Adrenal gland (tissue), 12 donors: Measurements from ENCODE around the gene GJA3. TPM values are rescaled to one million over a fixed set of nuclear protein-coding genes. Genes with fewer than 3 reads are reported as not detected.
"Not testable (repeated sequence)": the region's sequence is repeated elsewhere in the genome, so short reads cannot be mapped to it uniquely, and the experiment has no call there.

ENCODE experiments used
- DNase-seq, 7 donors: peaks; one replicate each; pipeline ENCODE4 v3.0.0-alpha.2; 2019 to 2020
- H3K27ac ChIP-seq, 5 donors: fragments of 200-600 bp; sonication (generic) in 4 of 5; 1 replicate in 3 of 5; 2 replicates in 2 of 5; pipeline versions ENCODE4 v1.5.1 to v1.8.0; 2016 to 2020; ENCODE audit warnings: mild to moderate bottlenecking in 1 of 5
- H3K27me3 ChIP-seq: fragments of 200-600 bp; 2 replicates; pipeline ENCODE4 v1.8.0; 2021
- H3K36me3 ChIP-seq, 2 donors: fragments of 200-600 bp; replicated peaks in 1 of 2; 1 replicate in 1 of 2; 2 replicates in 1 of 2; pipeline versions ENCODE4 v1.5.1 to v1.8.0; 2018 to 2022
- H3K4me1 ChIP-seq, 2 donors: fragments of 200-600 bp; replicated peaks in 1 of 2; 1 replicate in 1 of 2; 2 replicates in 1 of 2; pipeline versions ENCODE4 v1.5.1 to v1.8.0; 2018 to 2021
- H3K4me3 ChIP-seq, 4 donors: fragments of 200-600 bp; sonication (generic) in 3 of 4; one replicate each; pipeline ENCODE4 v1.5.1; 2016 to 2018
- H3K9me3 ChIP-seq, 3 donors: fragments of 200-600 bp; sonication (generic) in 1 of 3; replicated peaks in 1 of 3; 1 replicate in 2 of 3; 2 replicates in 1 of 3; pipeline versions ENCODE4 v1.5.1 to v1.8.0; 2016 to 2021
- POLR2A ChIP-seq, 2 donors: fragments of 450-650 bp; IDR thresholded peaks; one replicate each; pipeline ENCODE4 v1.6.1; 2017; ENCODE audit warnings: antibody characterized with exemption in 2 of 2, mild to moderate bottlenecking in 2 of 2, moderate library complexity in 1 of 2
- WGBS, 4 donors: extraction: QIAGEN DNeasy Blood & Tissue Kit in 2 of 4; methylation state at CpG; one replicate each; pipeline versions ENCODE4 v1.1.5 to v1.1.7; 2013 to 2017; 5-methylcytosine and 5-hydroxymethylcytosine counted together
- intact Hi-C, 2 donors: fragments of 100-400 bp; cut with DNase I; formaldehyde crosslinking; loops; one replicate each; pipeline versions ENCODE4 v1.14.1 to v1.15.0; 2022 to 2023
- polyA plus RNA-seq, 3 donors: library from polyadenylated mRNA; stranded (reverse); fragments of 200-250 nt in 2 of 3; fragments of 350-450 nt in 1 of 3; fragmentation: Illumina TruSeq in 1 of 3; extraction: RNeasy Lipid Tissue Mini Kit (QIAGEN cat#74804) in 1 of 3; gene quantifications; one replicate each; pipeline ENCODE4 v1.2.3, GENCODE V29; 2013 to 2014
- total RNA-seq, 9 donors: library from RNA; depleted of rRNA in 4 of 9; stranded (reverse); fragments of >200 nt in 4 of 9; fragments of 120-200 nt in 1 of 9; fragmentation: NEBNext Ultra II Directional in 1 of 9; extraction: Animal tissue kit (Norgen Biotek cat#: 25700) in 1 of 9; gene quantifications; one replicate each; pipeline versions ENCODE4 v1.1.0 to v1.2.4, GENCODE V29; 2013 to 2023
- TF ChIP-seq, protein P1 (sequence below), 6 experiments: fragments of 450-650 bp in 4 of 6; fragments of 200-600 bp in 2 of 6; sonication (generic) in 1 of 6; IDR thresholded peaks; 1 replicate in 5 of 6; 2 replicates in 1 of 6; pipeline versions ENCODE4 v1.5.1 to v1.8.0; 2016 to 2021; ENCODE audit warnings: antibody characterized with exemption in 6 of 6, mild to moderate bottlenecking in 2 of 6, moderate library complexity in 1 of 6
- donor health status: healthy with polysubstance abuse.
- donor health status: Bipolar disorder and iron deficiency.
- donor health status: DM: yes; HTN: yes; CAD: no.
- donor health status: DM: no; HTN: no; CAD: no.
- donor health status: DM: no; HTN: no; CAD: no.
- donor health status: DM: yes; HTN: yes; CAD: no.

GJA3 gene
- total and polyA plus RNA-seq, 12 donors = under 0.01 TPM; not detected in 11

DNA sequence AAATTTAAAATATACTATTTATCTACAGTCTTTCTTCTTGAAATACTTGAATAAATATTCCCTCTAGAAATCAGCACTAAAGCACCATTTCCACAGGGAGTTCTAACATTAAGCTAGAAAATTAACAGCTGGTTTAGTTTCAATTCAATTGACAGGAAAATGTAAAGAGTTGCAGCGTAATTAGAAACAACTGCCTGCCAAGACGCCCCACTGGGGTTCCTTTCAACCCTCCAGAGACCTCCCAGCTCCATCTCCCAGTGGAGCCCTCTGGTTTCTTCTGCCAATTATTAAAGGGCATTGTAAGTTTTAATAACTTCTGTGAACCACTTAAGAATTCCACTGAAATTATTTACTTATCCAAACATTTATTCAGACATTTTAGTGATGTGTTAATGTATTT is 4.2 kb downstream of the GJA3 start:
- H3K4me1 ChIP-seq = peaks cover 11% of the 10 kb centered on the region in 2 donors
- 22 to 46% (median 35%) methylated on average over 2 of the region's 2 CpGs for whole genome bisulfite sequencing, 4 donors
- no peak for DNase-seq
- H3K4me3 ChIP-seq = no peak overlapping the region
- no peak for TF ChIP-seq POLR2A (IDR thresholded peaks at IDR 0.05)
- TF ChIP-seq, protein P1, sequence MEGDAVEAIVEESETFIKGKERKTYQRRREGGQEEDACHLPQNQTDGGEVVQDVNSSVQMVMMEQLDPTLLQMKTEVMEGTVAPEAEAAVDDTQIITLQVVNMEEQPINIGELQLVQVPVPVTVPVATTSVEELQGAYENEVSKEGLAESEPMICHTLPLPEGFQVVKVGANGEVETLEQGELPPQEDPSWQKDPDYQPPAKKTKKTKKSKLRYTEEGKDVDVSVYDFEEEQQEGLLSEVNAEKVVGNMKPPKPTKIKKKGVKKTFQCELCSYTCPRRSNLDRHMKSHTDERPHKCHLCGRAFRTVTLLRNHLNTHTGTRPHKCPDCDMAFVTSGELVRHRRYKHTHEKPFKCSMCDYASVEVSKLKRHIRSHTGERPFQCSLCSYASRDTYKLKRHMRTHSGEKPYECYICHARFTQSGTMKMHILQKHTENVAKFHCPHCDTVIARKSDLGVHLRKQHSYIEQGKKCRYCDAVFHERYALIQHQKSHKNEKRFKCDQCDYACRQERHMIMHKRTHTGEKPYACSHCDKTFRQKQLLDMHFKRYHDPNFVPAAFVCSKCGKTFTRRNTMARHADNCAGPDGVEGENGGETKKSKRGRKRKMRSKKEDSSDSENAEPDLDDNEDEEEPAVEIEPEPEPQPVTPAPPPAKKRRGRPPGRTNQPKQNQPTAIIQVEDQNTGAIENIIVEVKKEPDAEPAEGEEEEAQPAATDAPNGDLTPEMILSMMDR (IDR thresholded peaks at IDR 0.05) = no peak
- H3K27ac ChIP-seq = no peak overlapping the region
- H3K27me3 ChIP-seq = peaks cover 78% of the 10 kb centered on the region
- intact Hi-C loops = no loop called here
- H3K36me3 ChIP-seq = no peaks in the 10 kb centered on the region
- no peaks in the 10 kb centered on the region for H3K9me3 ChIP-seq

DNA sequence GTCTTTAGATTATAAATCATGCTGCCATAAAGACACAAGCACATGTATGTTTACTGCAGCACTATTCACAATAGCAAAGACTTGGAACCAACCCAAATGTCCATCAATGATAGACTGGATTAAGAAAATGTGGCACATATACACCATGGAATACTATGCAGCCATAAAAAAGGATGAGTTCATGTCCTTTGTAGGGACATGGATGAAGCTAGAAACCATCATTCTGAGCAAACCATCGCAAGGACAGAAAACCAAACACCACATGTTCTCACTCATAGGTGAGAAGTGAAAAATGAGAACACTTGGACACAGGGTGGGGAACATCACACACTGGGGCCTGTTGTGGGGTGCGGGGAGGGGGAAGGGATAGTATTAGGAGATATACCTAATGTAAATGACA is 7.6 kb downstream of the GJA3 start:
- 73 to 87% (median 83%) methylated on average over 2 of the region's 2 CpGs for WGBS, 4 donors
- H3K4me1 ChIP-seq, H3K4me3 ChIP-seq, H3K36me3 ChIP-seq, H3K27ac ChIP-seq, H3K9me3 ChIP-seq, intact Hi-C loops, DNase-seq: not testable (repeated sequence)
- H3K27me3 ChIP-seq = peaks cover 55% of the 10 kb centered on the region

DNA sequence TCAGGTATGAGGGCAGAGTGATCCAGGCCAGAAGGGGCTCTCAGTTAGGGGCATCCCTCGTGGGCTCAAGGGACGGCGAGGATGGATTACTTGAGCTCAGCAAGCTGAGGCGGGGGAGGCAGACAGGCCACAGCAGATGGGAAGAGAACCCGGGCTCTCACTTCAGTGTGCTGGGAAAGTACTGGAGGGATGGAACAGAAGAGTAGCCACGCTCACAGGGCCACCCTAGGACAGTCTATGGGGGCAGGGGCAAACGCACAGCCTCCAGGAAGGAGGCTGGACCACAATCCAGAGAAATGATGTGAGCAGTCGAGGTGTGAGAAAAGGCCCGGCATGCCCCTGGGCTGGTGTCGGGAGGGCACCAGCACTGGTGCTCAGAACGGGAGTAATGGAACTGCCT is 9.2 kb downstream of the GJA3 start:
- WGBS, 4 donors = 69 to 80% (median 73%) methylated on average over 11 of the region's 11 CpGs
- H3K4me1 ChIP-seq = no peaks in the 10 kb centered on the region
- intact Hi-C loops = no loop called here
- no peak for TF ChIP-seq POLR2A (IDR thresholded peaks at IDR 0.05)
- TF ChIP-seq, protein P1 (IDR thresholded peaks at IDR 0.05) = no peak
- H3K4me3 ChIP-seq = no peak overlapping the region
- no peak overlapping the region for H3K27ac ChIP-seq
- DNase-seq = no peak
- no peaks in the 10 kb centered on the region for H3K36me3 ChIP-seq
- no peaks in the 10 kb centered on the region for H3K9me3 ChIP-seq
- peaks cover 39% of the 10 kb centered on the region for H3K27me3 ChIP-seq

DNA sequence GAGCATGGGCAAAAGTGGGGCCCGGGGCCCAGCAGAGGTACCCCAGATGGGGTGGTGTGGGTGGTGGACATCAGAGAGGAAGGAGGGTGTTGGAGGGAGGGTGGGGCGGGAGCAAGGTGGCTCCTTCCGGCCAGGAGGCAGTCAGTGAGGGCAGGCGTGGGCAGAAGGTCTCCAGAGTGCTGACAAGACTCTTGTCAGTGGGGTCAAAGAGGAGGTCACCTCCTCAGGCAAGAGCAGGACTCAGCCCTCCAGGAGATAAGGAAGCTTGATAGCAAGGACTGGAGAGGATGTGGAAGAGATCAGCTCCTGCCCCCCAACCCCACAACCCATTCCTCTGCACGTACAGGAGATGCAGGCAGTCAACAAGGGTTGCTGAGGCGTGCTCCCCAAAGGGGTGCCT is 9.8 kb downstream of the GJA3 start:
- Histone ChIP-seq H3K36me3 (no peaks in the 10 kb centered on the region), H3K27me3 (peaks cover 34% of the 10 kb centered on the region), H3K4me3 (no peak overlapping the region), H3K9me3 (no peaks in the 10 kb centered on the region), H3K4me1 (no peaks in the 10 kb centered on the region), H3K27ac (no peak overlapping the region)
- DNase-seq = no peak
- 67 to 78% (median 69%) methylated on average over 5 to 6 of the region's 6 CpGs for WGBS, 4 donors
- TF ChIP-seq POLR2A (IDR thresholded peaks at IDR 0.05) = no peak
- intact Hi-C loops = no loop called here

DNA sequence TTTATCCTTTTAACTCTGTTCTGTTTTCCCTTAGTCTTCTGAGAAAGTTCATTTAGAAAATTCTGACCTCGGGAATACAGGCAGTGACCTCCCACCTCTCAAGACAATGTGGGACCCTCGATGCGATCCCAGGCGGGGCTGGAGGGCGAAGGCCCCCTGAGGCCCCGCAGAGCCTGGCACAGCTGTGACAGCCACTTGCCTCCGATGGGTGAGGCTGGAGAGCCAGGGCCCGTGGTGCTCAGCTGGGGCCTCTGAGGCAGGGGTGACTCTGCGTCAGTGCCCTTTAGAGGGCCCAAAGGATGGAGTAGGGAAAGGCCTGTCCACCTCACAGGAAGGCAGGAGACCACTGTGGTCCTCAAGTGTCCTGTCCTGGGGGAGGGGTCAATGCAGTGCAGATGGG is 10.3 kb downstream of the GJA3 start:
- no peak for TF ChIP-seq POLR2A (IDR thresholded peaks at IDR 0.05)
- TF ChIP-seq, protein P1 (IDR thresholded peaks at IDR 0.05) = no peak
- Histone ChIP-seq H3K9me3 (no peaks in the 10 kb centered on the region), H3K27me3 (peaks cover 30% of the 10 kb centered on the region), H3K4me3 (no peak overlapping the region), H3K27ac (no peak overlapping the region), H3K4me1 (no peaks in the 10 kb centered on the region), H3K36me3 (no peaks in the 10 kb centered on the region)
- 74 to 81% (median 79%) methylated on average over 9 of the region's 9 CpGs for WGBS, 4 donors
- intact Hi-C loops = no loop called here
- no peak for DNase-seq
